Endodermal cell (in vitro differentiated cells): ENCODE data around the gene TRIM24. TPM values are rescaled to one million over a fixed set of nuclear protein-coding genes. Genes with fewer than 3 reads are reported as not detected.

Source experiments
- DNase-seq: peaks from one replicate; pipeline ENCODE4 v3.0.0-alpha.2; 2017
- H3K27ac ChIP-seq: 2 replicates; pipeline ENCODE4 v1.5.1; 2013; ENCODE audit warnings: mild to moderate bottlenecking, low read depth, low read length, moderate library complexity
- H3K27me3 ChIP-seq: 2 replicates; pipeline ENCODE4 v1.6.1; 2013; ENCODE audit warnings: mild to moderate bottlenecking, low read length, moderate library complexity; ENCODE audit not compliant: insufficient read depth, control insufficient read depth, poor library complexity, severe bottlenecking
- H3K36me3 ChIP-seq: 2 replicates; pipeline ENCODE4 v1.7.0; 2013; ENCODE audit warnings: mild to moderate bottlenecking, low read length, moderate library complexity; ENCODE audit not compliant: control insufficient read depth, insufficient read depth
- H3K4me1 ChIP-seq: one replicate; pipeline ENCODE4 v1.7.0; 2013; ENCODE audit warnings: low read length; ENCODE audit not compliant: control insufficient read depth, insufficient read depth
- H3K4me3 ChIP-seq: 2 replicates; pipeline ENCODE4 v1.5.1; 2013; ENCODE audit warnings: mild to moderate bottlenecking, low read length, moderate library complexity
- H3K9ac ChIP-seq: 2 replicates; pipeline ENCODE4 v1.6.1; 2013; ENCODE audit warnings: mild to moderate bottlenecking, low read length, moderate library complexity; ENCODE audit not compliant: poor library complexity, severe bottlenecking; ENCODE audit errors: extremely low read depth
- H3K9me3 ChIP-seq: 2 replicates; pipeline ENCODE4 v1.6.1; 2013; ENCODE audit warnings: mild to moderate bottlenecking, low read length, moderate library complexity; ENCODE audit not compliant: control insufficient read depth
- H3K27ac Mint-ChIP-seq: 2 replicates; pipeline ENCODE4 v1.8.0; 2020; ENCODE audit warnings: mixed read lengths
- H3K27me3 Mint-ChIP-seq: 2 replicates; pipeline ENCODE4 v1.8.0; 2021; ENCODE audit warnings: mild to moderate bottlenecking, mixed read lengths; ENCODE audit not compliant: insufficient read depth
- H3K36me3 Mint-ChIP-seq: 2 replicates; pipeline ENCODE4 v1.8.0; 2020; ENCODE audit warnings: low read depth, mixed read lengths
- H3K4me1 Mint-ChIP-seq: 2 replicates; pipeline ENCODE4 v1.8.0; 2020; ENCODE audit warnings: mixed read lengths
- H3K4me3 Mint-ChIP-seq: 2 replicates; pipeline ENCODE4 v1.8.0; 2020; ENCODE audit warnings: mild to moderate bottlenecking, moderate library complexity, mixed read lengths
- H3K9me3 Mint-ChIP-seq: 2 replicates; pipeline ENCODE4 v1.8.0; 2020; ENCODE audit warnings: mild to moderate bottlenecking, mixed read lengths
- CTCF ChIP-seq: fragments of 200-600 bp; sonication (generic); conservative IDR thresholded peaks from 2 replicates; pipeline ENCODE4 v1.5.0; 2021; ENCODE audit warnings: antibody characterized with exemption, mild to moderate bottlenecking
- WGBS, 2 experiments: methylation state at CpG; one replicate each; pipeline versions ENCODE4 v1.1.5 to v1.1.7; 2013; ENCODE audit warnings: missing lambda C conversion rate in 2 of 2, mixed read lengths in 1 of 2; ENCODE audit not compliant: insufficient coverage in 1 of 2, insufficient read length in 1 of 2; 5-methylcytosine and 5-hydroxymethylcytosine counted together
- total RNA-seq, 2 donors: library from RNA; stranded (reverse); fragmentation: NEBNext Ultra II Directional in 1 of 2; extraction: Animal tissue kit (Norgen Biotek cat#: 25700) in 1 of 2; gene quantifications; 2 replicates in 1 of 2; 3 replicates in 1 of 2; pipeline ENCODE4 v1.2.1, GENCODE V29; 2021

The TRIM24 gene
- total RNA-seq, 2 donors from 2014 or later, result 62.1 to 70.1 TPM

DNA sequence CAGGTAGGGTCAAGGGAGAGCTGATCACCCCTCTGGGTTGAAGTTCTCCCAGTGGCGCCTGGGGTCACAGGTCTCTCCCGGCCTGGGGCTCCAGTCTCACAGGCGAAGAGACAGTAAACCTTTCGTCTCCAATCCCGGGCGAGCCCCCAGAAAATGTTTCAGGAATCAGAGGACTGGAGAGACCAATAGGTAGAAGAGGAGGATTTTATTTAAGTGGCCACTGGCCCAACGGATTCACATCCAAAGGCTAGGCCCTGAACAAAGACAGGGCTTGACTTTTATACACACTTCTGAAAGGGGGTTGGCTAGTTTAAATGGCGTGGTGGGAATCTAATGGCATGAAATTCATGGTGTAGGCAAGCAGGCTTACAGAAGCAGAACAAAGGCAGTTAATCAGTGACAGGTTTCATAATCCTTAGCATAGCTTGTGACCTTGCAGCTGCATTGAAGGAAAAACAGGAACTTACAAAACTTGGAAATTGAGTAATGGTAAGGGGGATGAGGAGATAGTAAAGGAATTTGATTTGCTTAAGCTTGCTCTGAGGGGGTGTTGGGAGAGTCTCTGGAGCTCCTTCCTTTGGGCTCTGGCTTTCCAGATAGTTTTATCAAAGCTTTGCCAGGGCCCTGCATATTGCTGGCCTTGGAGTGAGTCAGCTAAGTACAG, 105.5 kb downstream of the TRIM24 start:
- Mint-ChIP-seq H3K4me1 (no peaks in the 10 kb centered on the region), H3K9me3 (peaks cover 58% of the 10 kb centered on the region), H3K36me3 (peaks cover 92% of the 10 kb centered on the region), H3K27ac (no peak overlapping the region), H3K27me3 (no peaks in the 10 kb centered on the region), H3K4me3 (no peak overlapping the region)
- 95 to 100% methylated on average over 8 of the region's 8 CpGs for WGBS, 2 experiments
- no peak overlapping the region for H3K9ac ChIP-seq
- no peaks in the 10 kb centered on the region for H3K27me3 ChIP-seq
- H3K4me3 ChIP-seq, result peak overlapping the region; percentile 60
- H3K27ac ChIP-seq, result no peak overlapping the region
- H3K9me3 ChIP-seq, result peaks cover 80% of the 10 kb centered on the region
- no peak for TF ChIP-seq CTCF
- peak; percentile 65 for DNase-seq
- H3K4me1 ChIP-seq, result no peaks in the 10 kb centered on the region
- H3K36me3 ChIP-seq, result peaks cover 90% of the 10 kb centered on the region

- H3K4me1 ChIP-seq, result no peaks in the 10 kb centered on the region
- H3K27me3 ChIP-seq, result no peaks in the 10 kb centered on the region
- TF ChIP-seq CTCF, result no peak
- H3K27ac ChIP-seq, result no peak overlapping the region
- H3K36me3 Mint-ChIP-seq, result peaks cover 87% of the 10 kb centered on the region
- peaks cover 37% of the 10 kb centered on the region for H3K9me3 Mint-ChIP-seq
- WGBS, 2 experiments, result 100% methylated on average over 2 of the region's 2 CpGs; no CpG with 5 or more reads in 1 of the 2 experiments
- H3K27me3 Mint-ChIP-seq, result no peaks in the 10 kb centered on the region
- DNase-seq, result no peak
- no peaks in the 10 kb centered on the region for H3K4me1 Mint-ChIP-seq
- no peak overlapping the region for H3K4me3 Mint-ChIP-seq
- no peak overlapping the region for H3K27ac Mint-ChIP-seq
- no peak overlapping the region for H3K4me3 ChIP-seq
- H3K9ac ChIP-seq, result no peak overlapping the region
- H3K36me3 ChIP-seq, result peaks cover 90% of the 10 kb centered on the region
- peaks cover 49% of the 10 kb centered on the region for H3K9me3 ChIP-seq
Measured at GRCh38 chr7:138568655-138569054, 108.6 kb downstream of the TRIM24 start.

- Histone ChIP-seq H3K36me3 (peaks cover 90% of the 10 kb centered on the region), H3K4me3 (no peak overlapping the region), H3K9me3 (peaks cover 42% of the 10 kb centered on the region), H3K27me3 (no peaks in the 10 kb centered on the region), H3K4me1 (no peaks in the 10 kb centered on the region), H3K27ac (no peak overlapping the region), H3K9ac (no peak overlapping the region)
- peaks cover 29% of the 10 kb centered on the region for H3K9me3 Mint-ChIP-seq
- H3K27me3 Mint-ChIP-seq, result no peaks in the 10 kb centered on the region
- no peak overlapping the region for H3K27ac Mint-ChIP-seq
- TF ChIP-seq CTCF, result no peak
- DNase-seq, result no peak
- peaks cover 87% of the 10 kb centered on the region for H3K36me3 Mint-ChIP-seq
- H3K4me1 Mint-ChIP-seq, result no peaks in the 10 kb centered on the region
- H3K4me3 Mint-ChIP-seq, result no peak overlapping the region
- WGBS, 2 experiments, result 100% methylated on average over 3 of the region's 3 CpGs; no CpG with 5 or more reads in 1 of the 2 experiments
Measured at GRCh38 chr7:138569418-138569817, 109.4 kb downstream of the TRIM24 start.
